NCI-H128 (cell line): ENCODE results near the gene NCK2.

Source experiments
- DNase-seq: peaks from one replicate; lab custom pipeline; 2025; ENCODE audit not compliant: unreplicated experiment; lab: John Stamatoyannopoulos, UW

NCK2 gene

DNA sequence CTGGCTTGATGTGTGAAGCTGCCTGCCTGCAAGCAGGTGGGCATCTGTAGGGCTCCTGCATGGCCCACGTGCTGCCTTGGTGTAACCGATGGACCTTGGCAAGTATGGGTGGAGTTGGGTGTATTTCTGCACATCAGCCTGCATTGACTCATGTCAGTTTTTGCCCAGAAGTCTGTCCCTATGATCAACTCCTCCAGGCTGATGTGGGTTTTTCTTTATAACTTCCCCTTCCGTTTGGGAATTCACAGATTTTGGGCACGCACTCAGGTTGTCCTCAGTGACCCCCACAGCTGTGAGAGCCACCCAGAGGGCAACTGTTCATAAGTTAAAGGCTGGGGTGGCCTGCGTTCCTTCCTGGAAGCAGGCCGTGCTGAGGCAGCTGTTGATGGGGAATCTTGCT is 123.3 kb downstream of the NCK2 start:
- DNase-seq = no peak

DNA sequence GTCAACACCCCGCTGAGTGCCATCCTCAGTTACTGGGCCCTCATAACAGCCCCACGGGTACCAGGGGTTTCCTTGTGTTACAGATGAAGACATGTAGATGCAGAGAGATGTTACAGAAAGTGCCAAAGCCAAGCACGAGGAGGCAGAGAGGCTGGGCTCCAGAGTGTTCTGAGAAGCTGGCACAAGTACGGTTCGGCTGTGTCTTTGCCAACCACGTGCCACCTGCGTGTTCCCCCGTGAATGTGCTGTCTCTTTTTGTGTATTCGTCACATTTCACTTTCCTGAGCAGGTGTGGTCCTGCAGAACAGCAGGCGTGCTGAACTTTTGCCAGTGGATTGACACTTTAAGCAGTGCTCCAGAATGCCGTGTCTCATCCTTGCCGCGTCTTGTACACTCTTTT is 124.6 kb downstream of the NCK2 start:
- DNase-seq = no peak

DNA sequence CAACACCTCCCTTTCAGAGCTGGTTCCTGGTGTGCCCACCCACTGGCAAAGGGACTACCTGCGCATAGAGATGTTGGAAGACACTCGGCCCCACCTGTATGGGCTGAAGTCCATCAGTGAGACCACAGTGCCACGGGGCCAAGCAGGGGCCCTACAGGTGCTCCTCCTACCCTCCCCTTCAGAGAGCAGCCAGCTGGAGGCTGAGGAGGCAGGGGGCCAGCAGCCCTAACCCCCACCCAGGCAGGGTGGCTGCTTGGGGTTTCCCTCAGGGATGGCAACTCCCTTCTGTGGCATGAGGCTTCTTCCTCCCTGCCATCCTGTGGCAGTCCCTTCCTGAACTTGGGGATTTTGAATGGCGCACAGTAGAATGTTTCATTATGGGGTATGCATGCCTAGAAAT is 125.3 kb downstream of the NCK2 start:
- no peak for DNase-seq

DNA sequence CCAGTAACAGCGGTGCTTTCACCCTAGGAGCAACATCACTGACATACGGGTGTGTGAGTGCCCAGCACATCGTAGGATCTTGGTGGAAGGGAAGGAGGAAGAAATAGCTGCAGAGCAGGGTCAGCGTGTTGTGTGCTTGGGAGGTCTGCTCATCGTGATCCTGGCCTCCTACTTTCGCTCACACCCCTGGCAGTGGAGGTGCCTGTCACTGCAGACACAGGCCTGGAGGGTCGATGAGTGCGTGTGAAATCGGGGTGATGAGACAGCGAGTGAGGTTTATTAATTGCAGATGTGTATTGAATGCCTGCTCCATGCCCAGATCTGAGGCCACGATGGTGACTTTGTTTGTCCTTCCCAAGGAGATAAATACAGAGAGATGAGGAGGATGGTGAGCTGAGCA is 126.1 kb downstream of the NCK2 start:
- DNase-seq = no peak

- no peak for DNase-seq
Measured at GRCh38 chr2:105872142-105872728, 127.5 kb downstream of the NCK2 start.

- DNase-seq = no peak
Measured at GRCh38 chr2:105872830-105873229, 128.1 kb downstream of the NCK2 start.

DNA sequence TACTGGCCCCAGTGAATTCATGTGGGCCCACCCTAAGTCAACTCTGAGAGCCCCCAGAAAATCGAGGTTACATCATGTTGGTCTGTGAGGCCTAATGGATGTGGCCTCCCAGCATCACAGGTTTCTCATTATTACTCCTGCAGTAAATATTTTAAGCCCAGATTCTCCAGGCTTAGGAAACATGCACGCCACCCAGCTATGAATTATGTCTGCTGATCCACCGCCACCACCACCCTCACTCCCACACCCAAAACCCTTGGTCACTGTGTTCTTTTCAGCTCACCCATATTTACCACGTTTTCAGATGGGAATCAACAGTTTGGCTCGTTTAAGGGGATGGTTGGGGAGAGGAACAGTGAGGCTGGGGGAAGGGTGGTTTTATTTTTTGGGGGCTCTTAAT is 128.6 kb downstream of the NCK2 start:
- DNase-seq = no peak

DNA sequence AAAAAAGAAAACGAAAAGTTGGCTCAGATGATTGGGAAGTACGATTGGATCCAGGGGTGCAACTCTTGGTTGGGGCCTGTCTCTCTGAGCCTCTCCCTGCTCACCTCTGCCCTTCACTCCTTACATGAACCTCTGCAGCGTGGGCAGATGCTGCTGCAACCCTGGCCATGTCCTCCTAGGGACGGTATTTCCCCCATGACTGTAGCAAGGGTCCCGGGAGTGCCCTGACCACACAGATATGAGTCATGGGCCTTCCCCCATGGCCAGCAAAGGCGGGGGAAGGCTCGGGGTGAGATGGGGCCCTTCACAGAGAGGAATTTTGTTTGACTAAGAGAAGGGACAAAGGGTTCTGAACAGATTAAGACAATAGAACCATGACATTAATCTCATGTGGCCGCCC is 129.0 kb downstream of the NCK2 start:
- no peak for DNase-seq

DNA sequence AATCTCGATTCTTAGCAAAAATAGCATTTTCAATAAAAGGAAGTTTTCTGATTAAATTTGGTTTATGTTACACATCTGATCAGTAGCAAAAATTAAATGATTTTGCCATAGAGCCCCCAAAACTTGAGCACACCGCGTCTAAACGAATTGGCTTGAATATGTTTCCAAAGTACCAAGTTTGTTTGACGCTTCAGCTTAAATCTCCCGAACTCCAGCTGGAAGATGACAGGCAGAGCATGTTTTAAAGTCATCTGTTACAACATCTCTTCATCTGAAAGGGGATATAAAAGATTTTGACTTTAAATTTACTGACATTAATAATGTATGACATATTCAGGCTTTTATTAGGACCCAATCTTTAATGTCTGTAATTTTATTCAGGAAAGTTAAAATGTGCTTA is 129.8 kb downstream of the NCK2 start:
- no peak for DNase-seq

DNA sequence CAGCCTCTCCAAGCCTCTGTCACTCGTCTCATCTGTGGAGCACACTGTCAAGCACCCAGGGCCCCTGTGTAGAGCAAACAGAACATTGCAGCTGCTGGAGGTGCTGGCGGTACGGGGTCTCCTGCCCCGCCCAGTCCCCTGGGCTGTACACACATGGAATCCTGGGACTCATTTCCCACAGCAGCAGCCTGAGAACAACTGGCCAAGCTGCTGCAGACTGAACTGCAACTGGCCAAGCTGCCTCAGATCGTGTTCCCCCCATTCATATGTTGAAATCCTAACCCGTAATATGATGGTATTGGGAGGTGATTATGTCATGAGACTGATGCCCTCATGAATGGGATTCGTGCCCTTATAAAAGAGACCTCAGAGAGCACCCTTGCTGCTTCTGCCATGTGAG is 130.5 kb downstream of the NCK2 start:
- DNase-seq = no peak

- no peak for DNase-seq
Measured at GRCh38 chr2:105876191-105876590, 131.5 kb downstream of the NCK2 start.

- DNase-seq = no peak
Measured at GRCh38 chr2:105877945-105878344, 133.2 kb downstream of the NCK2 start.

DNA sequence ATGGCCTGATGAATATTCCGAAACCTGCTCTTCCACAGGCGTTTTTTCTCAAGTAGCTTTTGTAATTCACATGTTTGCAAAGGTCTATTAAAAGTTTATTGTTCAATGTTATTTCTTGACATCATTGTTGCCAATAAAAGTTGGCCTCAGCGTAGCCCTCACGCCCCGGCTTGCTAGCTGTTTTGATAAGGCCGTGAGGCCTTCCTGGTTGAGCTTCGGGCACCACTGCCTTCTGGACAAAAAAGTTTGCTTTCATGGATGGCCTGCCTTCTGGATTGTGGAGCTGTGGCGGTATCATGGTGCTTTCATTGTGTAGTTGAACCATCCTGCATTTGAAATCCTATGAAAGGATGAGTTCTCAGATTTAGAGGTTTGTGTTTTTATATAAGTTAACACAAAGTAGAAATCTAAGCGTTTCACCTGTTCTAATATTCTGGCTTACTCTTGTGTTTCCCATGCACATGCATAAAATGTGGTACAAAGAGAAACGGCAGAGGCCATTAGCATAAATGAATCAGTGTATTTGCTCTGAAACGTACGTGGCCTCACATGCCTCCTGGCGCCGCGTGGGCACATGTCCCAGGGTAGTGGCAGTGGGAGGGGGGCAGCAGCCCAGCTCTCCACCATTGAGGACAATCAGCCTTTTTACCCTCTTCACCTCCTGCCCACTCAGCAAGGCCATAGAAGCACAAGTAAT is 134.5 kb downstream of the NCK2 start:
- no peak for DNase-seq

DNA sequence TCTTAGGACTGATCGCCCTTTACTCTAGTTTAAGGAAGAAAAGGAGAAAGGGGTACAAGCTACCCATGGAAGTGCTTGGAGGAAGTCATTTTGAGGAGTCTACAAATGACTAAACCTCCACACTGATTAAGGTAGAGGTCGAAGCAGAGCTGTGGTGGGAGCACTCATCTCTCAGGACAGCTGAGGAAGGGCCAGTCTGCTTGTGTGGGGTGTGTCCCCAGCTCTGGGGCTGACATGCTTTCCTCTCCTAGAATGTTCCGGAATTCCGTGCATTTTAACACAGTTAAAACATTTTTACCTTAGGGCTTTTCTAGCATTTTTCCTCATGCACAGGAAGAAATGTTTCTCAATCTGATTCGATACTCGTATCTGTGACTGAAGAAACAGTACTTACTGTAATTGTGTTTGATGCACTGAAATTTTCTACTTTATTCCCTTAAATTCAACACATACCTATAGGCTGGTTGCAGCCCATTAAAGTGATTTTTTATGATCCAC is 135.1 kb downstream of the NCK2 start:
- no peak for DNase-seq

DNA sequence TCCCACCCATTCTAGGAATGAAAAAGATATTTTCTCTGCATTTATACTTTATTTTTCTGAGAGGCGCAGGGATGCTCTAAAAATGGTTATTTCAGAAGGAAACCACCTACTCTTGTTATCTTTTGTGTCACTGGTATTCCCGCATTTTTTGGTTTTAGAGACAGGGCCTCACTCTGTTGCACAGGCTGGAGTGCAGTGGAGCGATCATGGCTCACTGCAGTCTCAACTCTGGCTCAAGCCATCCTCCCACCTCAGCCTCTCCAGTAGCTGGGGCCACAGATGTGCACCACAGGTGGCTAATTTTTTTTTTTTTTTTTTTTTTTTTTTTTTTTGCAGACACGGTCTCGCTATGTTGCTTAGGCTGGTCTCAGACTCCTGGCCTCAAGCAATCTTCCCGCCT is 135.9 kb downstream of the NCK2 start:
- DNase-seq = no peak

- no peak for DNase-seq
Measured at GRCh38 chr2:105881286-105882136, 136.8 kb downstream of the NCK2 start.

DNA sequence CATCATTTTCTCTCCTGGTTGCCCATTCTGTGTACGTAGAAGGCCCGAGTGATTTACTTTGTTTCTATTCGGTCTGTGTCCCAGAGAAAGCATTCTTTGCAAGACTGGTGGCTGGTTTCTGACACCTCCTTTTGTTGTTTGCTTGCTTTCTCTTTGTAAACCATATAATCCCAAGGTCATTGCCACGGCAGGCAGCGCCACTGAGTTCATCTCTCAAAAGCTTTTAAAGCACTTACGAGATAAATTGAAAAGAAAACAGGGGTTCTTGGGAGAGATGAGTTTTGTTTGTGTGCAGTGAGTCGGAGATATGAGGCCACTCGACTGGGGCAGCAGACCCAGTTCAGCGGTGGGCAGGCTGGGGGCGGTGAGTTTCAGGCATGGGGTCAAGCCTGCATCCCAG is 137.6 kb downstream of the NCK2 start:
- DNase-seq = peak; percentile 39

DNA sequence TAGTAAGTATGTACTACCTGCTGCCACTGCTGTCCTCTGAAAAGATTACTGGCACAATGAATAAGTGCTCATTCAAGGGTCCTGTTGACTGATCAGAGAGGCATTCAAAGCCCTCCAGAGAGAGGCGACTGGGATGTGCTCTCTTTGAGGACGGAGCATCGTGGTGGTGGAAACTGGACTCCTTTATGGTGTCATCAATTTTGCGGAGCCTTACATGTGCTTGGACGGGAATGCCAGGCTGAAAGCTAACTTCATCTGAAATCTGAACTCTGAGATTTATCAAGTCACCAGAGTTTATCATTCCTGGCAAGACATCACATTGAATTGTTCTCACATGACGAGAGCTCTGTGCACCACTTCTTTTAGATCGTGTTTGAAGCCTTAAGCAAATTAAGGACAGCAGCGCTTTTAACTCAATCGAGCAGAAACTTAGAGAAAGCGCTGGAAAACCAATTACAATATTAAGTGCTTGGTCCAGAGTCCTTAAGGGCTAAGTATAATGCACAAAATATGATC is 138.3 kb downstream of the NCK2 start:
- DNase-seq = no peak

DNA sequence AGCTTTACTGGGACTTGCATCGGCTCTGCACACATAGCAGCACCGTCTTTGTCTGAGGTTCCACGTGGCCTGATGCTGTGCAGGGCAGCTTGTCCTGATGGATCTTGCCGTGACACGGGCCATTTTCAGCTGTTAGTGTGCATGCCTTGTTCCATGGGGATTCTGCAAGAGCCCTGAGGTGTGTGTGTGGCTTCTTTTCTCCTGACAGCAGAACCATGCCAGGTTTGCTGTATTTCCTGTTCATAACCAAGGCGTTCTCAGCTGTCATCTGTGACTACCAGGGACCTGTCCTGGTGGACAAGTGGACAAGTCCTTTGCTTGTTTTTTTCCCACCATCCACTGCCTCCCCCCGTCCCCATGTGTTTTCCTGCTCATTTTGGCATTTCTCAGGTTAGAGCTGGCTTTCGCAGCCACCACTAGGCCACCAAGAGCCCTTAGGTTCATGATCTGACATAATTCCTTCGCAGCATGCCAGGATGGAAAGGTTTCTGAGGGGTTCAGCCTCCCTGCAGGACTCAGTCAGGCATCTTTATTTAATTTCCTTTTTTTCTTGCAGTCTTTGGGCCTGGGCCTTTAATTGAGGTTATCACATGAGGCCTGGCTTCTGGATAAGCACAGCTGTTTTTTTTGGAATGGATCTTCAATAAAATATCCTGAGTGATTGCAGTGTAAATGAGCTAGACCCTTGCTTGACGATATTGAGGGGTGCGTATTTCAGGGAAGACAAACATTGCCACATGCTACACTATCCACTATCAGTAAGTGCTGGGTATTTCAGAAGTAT is 139.4 kb downstream of the NCK2 start:
- DNase-seq = no peak

DNA sequence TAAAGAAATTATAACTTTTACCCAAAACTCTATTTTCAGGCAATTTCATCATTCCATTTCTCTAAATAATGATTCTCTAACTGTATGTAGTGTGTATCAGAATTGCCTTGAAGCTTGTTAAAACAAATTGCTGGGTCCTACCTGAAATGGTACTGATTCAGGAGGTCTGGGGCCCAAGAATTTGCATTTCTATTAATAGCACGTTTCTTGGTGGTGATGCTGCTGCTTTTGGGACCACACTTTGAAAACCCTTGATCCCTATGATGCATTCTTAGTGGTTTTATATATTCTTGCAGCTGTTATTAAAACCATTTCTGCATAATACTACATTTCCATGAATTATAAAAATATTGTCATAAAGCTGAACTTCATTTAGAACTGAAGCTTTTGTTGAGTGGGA is 140.7 kb downstream of the NCK2 start:
- DNase-seq = no peak

- no peak for DNase-seq
Measured at GRCh38 chr2:105886029-105886454, 141.3 kb downstream of the NCK2 start.
